Stimulated activated CD4-positive, alpha-beta T cell treated with anti-CD3 and anti-CD28 coated beads, Interleukin-15, amount 100 ng/mL, for 1 hour (primary cell): ENCODE data around the gene CYP24A1.
A peak's percentile ranks its signal among the peaks of the same experiment; 100 is the strongest.

ENCODE experiments used
- DNase-seq, 2 donors: peaks; one replicate each; pipeline ENCODE4 v3.0.0-alpha.2; 2020; ENCODE audit warnings: low read depth in 1 of 2, low spot score in 1 of 2

Gene CYP24A1

GRCh38 chr20:54203281-54203680 is 29.5 kb upstream of the CYP24A1 start:
- no peak for DNase-seq

- DNase-seq, result no peak
Observed at GRCh38 chr20:54201268-54201846, 27.6 kb upstream of the CYP24A1 start.

- DNase-seq, result no peak
Observed at GRCh38 chr20:54200487-54201267, 26.9 kb upstream of the CYP24A1 start.

- peak; percentile 34 to 58 for DNase-seq
Observed at GRCh38 chr20:54199721-54200176, 26.0 kb upstream of the CYP24A1 start.

GRCh38 chr20:54199283-54199682 is 25.5 kb upstream of the CYP24A1 start:
- no peak for DNase-seq

GRCh38 chr20:54197621-54198604 is 24.1 kb upstream of the CYP24A1 start:
- DNase-seq, result no peak

- DNase-seq, result no peak
Observed at GRCh38 chr20:54195483-54196472, 22.0 kb upstream of the CYP24A1 start.

GRCh38 chr20:54194724-54195438 is 21.1 kb upstream of the CYP24A1 start:
- DNase-seq, result no peak

GRCh38 chr20:54193817-54194216 is 20.0 kb upstream of the CYP24A1 start:
- DNase-seq, result no peak

GRCh38 chr20:54190217-54190616 is 16.4 kb upstream of the CYP24A1 start:
- DNase-seq, result no peak

- no peak for DNase-seq
Observed at GRCh38 chr20:54189630-54190029, 15.8 kb upstream of the CYP24A1 start.

GRCh38 chr20:54188132-54188849 is 14.5 kb upstream of the CYP24A1 start:
- no peak for DNase-seq

GRCh38 chr20:54184904-54185626 is 11.3 kb upstream of the CYP24A1 start:
- DNase-seq, result no peak

GRCh38 chr20:54184071-54184470 is 10.3 kb upstream of the CYP24A1 start:
- no peak for DNase-seq

GRCh38 chr20:54180931-54181330 is 7.1 kb upstream of the CYP24A1 start:
- DNase-seq, result no peak

- no peak for DNase-seq
Observed at GRCh38 chr20:54179946-54180345, 6.2 kb upstream of the CYP24A1 start.

- DNase-seq, result no peak
Observed at GRCh38 chr20:54178256-54178655, 4.5 kb upstream of the CYP24A1 start.

GRCh38 chr20:54177378-54177777 is 3.6 kb upstream of the CYP24A1 start:
- DNase-seq, result no peak
